Hindlimb muscle (tissue), 1 donor: ENCODE data around the gene CDK5RAP3. TPM values are rescaled to one million over a fixed set of nuclear protein-coding genes. Genes with fewer than 3 reads are reported as not detected.
A peak's percentile ranks its signal among the peaks of the same experiment; 100 is the strongest.
"Not testable (repeated sequence)": the region's sequence is repeated elsewhere in the genome, so short reads cannot be mapped to it uniquely, and the experiment has no call there.

ENCODE experiments used
- DNase-seq: peaks from one replicate; pipeline ENCODE4 v3.0.0-alpha.2; 2013
- polyA plus RNA-seq: library from polyadenylated mRNA; unstranded; fragments of 120-200 nt; gene quantifications from one replicate; pipeline ENCODE4 v1.2.1, GENCODE V29; 2013; ENCODE audit not compliant: insufficient read length

Gene CDK5RAP3
- polyA plus RNA-seq, 1 donor: 74.7 TPM

- no peak for DNase-seq
These were observed 4.9 kb downstream of the CDK5RAP3 start for GRCh38 chr17:47975823-47976205.

DNA sequence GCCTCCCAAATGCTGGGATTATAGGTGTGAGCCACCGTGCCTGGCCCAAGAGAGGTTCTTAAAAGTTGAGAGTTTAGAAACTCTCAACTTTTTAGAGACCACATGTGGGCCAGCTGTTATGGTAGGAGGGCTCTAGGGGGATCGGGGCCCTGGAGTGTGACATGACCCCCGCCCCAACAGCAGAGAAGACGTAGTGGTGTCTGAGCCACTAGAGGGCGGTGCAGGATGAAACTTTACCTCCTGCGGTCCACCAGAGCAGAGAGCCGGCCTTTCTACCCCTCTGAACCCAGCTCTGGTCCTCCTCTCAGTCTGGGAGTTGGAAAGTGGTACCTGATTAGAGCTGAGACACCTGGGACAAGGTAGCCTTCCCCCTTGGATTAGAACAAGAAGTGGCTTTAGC is 7.4 kb downstream of the CDK5RAP3 start:
- peak; percentile 47 for DNase-seq

DNA sequence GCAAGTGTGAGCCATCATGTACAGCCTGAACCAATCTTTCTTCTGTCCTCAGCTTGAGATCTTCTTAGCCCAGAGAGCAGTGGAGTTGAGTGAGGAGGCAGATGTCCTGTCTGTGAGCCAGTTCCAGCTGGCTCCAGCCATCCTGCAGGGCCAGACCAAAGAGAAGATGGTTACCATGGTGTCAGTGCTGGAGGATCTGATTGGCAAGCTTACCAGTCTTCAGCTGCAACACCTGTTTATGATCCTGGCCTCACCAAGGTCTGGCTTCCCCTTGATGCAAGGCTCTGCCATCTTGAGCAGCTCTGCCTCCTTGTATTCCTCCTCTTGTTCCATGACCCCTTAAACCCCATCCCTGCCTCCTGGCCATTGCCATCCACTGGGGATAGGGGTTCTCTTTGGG is 9.6 kb downstream of the CDK5RAP3 start:
- DNase-seq: no peak

GRCh38 chr17:47981462-47981861 is 10.5 kb downstream of the CDK5RAP3 start:
- no peak for DNase-seq

- no peak for DNase-seq
These were observed 11.2 kb downstream of the CDK5RAP3 start for GRCh38 chr17:47982091-47982617.

DNA sequence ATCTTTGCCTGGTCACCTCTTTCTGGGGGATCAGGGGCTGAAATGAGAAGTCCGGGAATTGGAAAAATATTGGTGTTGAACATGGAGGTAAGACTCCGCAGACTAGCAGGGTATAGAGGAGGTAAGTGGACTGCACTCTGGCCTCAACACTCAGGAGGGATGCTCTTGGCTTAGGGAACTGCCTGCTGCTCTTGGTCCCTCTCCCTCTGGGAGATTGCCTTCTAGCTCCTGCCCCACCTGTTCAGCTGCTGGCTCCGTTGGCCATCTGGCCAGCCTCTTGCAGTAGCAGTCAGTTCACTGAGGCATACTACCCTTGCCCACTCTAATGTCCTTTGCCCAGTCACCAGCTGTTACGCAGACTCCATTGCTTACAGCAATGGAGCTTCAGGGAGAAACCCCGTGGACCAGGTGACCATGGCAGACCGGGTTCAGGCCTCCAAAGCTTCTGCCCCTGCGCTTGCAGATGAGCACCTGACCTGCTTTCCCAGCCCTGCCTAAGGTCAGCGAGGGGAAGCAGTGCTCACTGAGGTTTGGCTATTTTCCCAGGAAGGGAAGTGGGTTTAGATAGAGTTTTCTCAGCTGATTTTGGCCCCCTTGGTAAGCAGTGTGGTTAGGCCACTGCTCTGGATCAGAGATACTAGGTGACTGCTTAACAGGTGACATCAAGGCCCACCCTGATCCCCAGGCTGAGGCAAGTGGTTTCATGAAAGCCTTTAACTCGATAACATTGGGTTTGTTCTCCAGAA is 11.9 kb downstream of the CDK5RAP3 start:
- DNase-seq: no peak

- no peak for DNase-seq
These were observed 12.7 kb downstream of the CDK5RAP3 start for GRCh38 chr17:47983492-47984223.

DNA sequence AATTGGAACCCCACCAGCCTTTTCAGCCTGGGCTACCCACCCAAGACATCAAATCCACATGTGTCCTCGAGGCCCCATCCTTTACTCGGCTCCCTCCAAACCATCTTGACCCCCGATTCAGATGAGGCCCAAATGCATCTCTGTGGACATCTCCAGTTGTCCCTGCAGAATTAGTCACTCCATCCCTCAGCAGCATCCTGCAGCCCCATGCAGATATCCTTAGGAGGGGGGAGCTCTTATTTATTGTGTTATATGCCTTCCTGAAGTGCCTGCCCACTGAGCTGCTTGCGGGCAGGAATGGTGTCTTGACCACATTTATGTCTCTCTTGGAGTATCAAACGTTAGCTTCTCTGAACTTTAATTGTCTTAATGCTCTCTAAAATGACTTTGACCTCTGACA is 15.6 kb downstream of the CDK5RAP3 start:
- no peak for DNase-seq

GRCh38 chr17:47987240-47987835 is 16.4 kb downstream of the CDK5RAP3 start:
- DNase-seq: no peak

DNA sequence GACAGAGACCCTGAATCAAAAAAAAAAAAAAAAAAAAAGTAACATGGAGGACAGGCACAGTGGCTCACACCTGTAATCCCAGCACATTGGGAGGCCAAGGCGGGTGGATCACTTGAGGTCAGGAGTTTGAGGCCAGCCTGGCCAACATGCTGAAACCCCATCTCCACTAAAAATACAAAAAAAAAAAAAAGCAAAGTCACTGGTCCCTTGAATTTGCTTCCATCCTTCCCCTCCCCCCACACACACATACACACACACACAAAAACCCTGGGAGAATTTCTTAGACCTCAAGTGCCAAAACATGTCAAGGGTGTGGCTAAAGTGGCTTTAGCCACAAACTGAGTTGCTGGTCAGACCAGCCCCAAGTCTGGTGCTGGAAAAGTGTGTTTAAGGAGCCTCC is 17.5 kb downstream of the CDK5RAP3 start:
- DNase-seq: not testable (repeated sequence)

DNA sequence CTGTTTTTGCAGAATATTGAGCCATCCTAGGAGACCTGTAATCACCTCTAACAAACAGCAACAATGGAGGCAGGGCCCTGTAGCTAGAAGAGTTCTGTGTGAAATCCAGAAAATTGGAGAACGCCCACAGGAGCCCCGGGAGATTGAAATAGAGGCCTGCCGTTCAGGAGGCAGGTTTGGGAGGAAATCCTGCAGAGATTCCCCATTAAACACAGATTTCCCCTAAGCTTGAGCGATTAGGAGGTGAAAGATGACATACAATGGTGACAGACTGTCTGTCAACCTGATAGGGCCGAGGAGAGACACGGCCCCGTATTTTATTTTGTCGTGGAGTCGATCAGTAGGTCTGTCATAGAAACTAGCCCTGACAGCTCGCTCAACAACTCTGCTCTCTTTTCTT is 18.2 kb downstream of the CDK5RAP3 start:
- no peak for DNase-seq

GRCh38 chr17:47989700-47990099 is 18.8 kb downstream of the CDK5RAP3 start:
- DNase-seq: no peak

DNA sequence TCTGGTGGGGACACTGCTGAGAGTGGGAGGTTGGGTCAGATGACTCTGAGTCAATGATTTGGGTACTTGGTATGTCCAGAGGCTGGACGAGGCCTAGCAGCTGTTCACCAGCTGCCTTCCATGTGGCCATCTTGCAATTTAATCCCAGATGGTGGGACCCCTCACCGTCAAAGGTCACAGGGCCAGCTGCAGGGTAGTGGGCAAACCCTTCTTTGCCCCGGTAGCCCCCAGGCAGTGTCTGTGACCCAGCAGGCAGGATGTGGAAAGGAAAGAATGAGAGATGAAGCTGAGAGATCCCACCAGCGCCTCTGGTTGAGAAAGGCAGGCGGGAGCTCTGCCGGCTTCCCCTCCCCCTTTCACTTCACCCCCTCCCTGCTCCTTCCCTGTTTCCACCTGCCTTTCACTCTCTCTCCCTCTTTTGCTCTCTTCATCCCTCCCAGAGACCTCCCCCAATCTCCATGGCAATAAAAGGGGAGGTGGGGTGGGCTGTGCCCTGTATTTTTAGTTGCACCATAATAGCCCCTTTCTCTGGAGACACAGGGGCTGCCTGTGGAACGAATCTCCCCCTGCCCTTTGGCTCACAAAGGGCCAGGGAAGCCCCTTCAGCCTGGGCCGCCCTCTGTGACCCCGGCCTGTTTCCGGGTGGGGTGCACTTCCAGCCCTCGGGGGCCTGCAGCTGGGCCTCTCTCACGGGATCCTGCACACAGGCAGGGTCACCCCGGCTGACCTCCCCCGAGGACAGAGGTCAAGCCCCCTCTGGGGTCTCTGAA is 20.2 kb downstream of the CDK5RAP3 start:
- DNase-seq: no peak

DNA sequence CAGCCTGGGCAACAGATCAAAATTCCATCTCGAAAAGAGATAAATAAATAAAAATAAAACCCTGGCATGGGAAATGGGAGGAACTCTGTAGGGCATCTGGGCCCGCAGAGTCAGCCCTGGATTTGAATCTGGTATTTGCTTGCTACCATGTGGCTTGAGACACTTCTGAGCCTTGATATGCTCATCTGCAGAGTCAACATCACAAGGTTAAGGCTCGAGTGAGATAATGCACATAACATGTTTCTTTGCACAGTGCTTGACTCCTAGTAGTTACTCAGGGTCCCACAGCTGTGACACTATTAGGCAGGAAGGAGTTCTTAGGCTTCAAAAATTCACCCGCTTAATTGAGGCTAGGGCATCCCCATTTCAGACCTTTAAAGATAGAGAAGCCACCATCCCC is 21.3 kb downstream of the CDK5RAP3 start:
- no peak for DNase-seq

DNA sequence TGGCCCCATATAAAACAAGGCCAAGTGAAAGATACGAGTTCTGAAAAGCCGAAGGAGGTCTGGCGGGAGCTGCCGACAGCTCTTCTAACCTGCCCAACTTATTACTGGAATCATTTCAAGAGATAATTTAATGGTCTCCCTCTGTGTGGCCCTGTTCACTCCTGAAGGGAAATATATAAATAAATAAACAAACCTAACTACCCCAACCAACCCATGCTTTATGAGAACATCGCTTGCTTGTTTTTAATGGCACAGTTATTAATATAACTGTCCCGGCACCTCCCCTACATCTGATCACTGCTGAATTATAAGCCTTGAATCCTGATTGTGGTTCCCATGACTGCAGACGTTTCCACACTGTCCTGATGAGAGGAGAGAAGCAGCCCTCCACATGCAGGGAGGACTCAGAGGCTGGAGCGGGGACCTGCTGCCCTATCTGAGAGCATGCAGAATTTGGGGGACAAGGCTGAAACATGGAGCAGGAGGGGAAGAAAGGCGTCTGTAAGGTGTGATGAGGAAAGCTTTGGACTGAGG is 22.2 kb downstream of the CDK5RAP3 start:
- DNase-seq: no peak

- DNase-seq: no peak
These were observed 23.1 kb downstream of the CDK5RAP3 start for GRCh38 chr17:47993964-47994363.

DNA sequence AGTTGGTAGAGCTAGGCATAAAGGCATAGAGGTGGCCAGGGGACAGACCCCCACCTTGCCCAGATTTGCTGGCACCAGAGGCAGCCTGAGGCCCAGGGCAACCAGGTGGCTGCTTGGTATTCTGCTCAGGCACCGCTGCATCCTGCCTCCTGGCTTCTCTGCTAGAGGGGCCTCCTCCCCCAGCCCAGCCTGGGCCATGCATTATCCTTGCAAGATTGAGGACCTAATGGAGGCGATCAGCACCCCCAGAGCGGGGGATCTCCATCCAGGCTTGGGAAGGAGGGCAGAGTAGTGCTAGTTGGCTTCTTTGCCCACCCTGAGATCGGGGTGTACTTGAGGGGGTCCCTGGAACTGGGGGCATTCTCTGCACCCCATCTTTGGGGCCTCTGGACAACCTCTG is 23.8 kb downstream of the CDK5RAP3 start:
- no peak for DNase-seq

DNA sequence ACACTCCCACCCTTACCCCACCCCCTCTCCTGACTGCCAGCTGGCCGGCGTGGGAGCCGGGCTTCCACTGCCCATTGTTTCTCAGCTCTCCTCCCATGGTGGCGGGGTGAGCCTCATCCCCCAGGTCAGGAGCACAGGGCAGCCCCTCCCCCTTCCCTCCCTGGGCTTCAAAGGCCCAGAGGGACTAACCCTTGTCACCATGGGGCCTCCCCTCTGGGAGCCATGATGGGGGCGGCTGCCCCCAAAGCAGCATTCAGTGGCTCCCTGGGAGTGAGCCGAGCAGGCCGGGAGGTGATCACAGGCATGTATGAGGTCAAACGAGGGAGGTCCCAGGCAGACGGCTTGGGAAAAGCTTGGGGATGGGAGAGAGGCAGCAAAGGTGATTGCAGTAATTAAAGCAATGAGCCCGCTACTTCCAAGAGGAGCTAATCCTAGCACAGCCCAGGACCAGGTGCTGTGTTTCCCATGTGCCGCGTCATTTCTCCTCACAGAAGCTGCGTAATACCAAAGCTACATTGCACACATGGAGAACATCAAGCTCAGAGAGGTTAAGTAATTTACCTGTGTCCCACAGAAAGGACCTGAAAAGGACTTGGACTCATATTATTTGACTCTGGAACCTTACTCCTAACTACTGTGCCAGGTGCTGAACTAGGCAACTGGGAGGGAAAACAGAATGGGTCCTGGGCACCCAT is 24.5 kb downstream of the CDK5RAP3 start:
- DNase-seq: no peak

DNA sequence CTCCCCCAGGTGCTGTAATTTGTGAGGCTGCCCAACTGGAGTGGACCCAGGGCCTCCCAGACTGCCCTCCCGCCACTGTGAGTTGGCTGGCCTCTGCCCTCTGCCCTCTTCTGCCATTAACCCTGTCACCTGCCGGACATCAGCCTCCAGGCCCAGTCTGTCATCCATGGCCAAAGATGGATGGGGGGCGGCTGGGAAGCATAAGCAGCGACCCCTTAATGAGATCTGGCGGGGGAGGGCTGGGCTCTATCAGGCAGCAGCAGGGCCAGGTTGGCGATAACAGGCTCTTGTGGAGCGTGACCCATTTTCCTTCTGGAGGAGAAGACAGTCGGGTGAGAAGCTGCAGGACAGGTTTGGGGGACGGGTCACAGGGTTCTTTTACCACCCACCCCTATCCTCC is 25.3 kb downstream of the CDK5RAP3 start:
- DNase-seq: no peak

- no peak for DNase-seq
These were observed 26.7 kb downstream of the CDK5RAP3 start for GRCh38 chr17:47997586-47997985.

DNA sequence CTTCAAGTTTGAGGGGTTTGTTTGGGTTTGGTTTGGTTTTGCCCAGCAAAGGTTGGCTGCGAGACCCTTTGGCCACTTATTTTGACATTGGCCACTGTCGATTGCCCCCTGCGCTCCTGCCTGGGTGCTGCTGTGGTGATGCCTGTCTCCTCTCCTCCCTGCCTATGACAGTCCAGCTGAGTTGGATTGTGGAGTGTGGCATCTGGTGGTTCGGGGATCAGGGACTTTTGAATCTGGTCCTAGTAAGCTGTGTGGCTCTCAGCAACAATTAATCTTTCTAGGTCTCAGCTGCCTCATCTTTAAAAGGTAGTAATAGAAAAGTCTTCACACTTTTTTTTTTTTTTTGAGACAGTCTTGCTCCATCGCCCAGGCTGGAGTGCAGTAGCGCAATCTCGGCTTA is 27.1 kb downstream of the CDK5RAP3 start:
- DNase-seq: no peak

DNA sequence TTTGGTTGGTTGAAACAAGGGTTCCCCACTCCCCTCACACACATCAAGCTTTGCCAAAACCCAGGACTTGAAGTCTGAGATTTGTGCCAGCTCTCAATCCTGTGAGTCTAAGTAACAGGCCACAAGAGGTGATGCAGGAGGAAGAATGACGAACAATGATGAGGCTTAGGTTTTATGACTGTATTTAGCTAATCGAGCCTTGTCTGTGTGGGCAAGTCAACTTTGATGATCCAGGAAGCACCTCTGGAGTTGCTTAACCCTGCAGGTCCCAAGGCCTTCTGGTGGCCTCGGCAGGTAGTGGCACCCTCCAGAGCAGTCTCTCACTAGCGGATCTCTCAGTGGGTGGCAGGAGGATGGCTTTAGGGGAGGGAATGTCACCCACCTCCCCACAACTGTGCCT is 28.7 kb downstream of the CDK5RAP3 start:
- no peak for DNase-seq
